Mammary epithelial cell (primary cell): ENCODE data around the gene MARCO.

Experiments
- CTCF ChIP-seq, 2 donors: IDR thresholded peaks in 1 of 2; conservative IDR thresholded peaks in 1 of 2; 2 replicates each; pipeline ENCODE4 v1.5.1; 2011 to 2012; ENCODE audit warnings: inconsistent platforms in 2 of 2, low read length in 2 of 2, mild to moderate bottlenecking in 2 of 2, control low read depth in 1 of 2, low read depth in 1 of 2; ENCODE audit not compliant: insufficient read depth in 1 of 2; ENCODE audit errors: extremely low read depth in 1 of 2
- EZH2 ChIP-seq: IDR thresholded peaks from 2 replicates; pipeline ENCODE4 v1.6.1; 2012; ENCODE audit warnings: low read length, inconsistent platforms, borderline replicate concordance

- TF ChIP-seq CTCF (conservative IDR thresholded peaks at IDR 0.05 in 1 of 2, IDR thresholded peaks at IDR 0.05 in 1 of 2; ENCODE audit: extremely low read depth in 1 of 2, insufficient read depth in 1 of 2, low read depth in 1 of 2, low read length in 2 of 2) (no peak), EZH2 (no peak)
These were observed 12.5 kb downstream of the MARCO start for GRCh38 chr2:118954297-118955060.
